Activated naive CD8-positive, alpha-beta T cell treated with anti-CD3 and anti-CD28 coated beads, Interleukin-2, amount 50 U/mL, for 16 hours (primary cell): Measurements from ENCODE around the gene DUSP19.

Source experiments
- DNase-seq: peaks from one replicate; pipeline ENCODE4 v3.0.0-alpha.2; 2020; ENCODE audit warnings: low read depth, low spot score

Gene DUSP19

GRCh38 chr2:183068561-183068960 lies 10.0 kb upstream of the DUSP19 start:
- DNase-seq = no peak

- DNase-seq = no peak
Measured at GRCh38 chr2:183069174-183069573, 9.4 kb upstream of the DUSP19 start.

- no peak for DNase-seq
Measured at GRCh38 chr2:183070942-183071844, 7.4 kb upstream of the DUSP19 start.

GRCh38 chr2:183072177-183072576 lies 6.4 kb upstream of the DUSP19 start:
- DNase-seq = no peak

GRCh38 chr2:183078163-183078463 lies 434 bp upstream of the DUSP19 start:
- DNase-seq = no peak

GRCh38 chr2:183079139-183079775 lies 710 bp downstream of the DUSP19 start:
- DNase-seq = no peak

- DNase-seq = no peak
Measured at GRCh38 chr2:183081911-183082310, 3.4 kb downstream of the DUSP19 start.

- no peak for DNase-seq
Measured at GRCh38 chr2:183088061-183088460, 9.5 kb downstream of the DUSP19 start.

- DNase-seq = no peak
Measured at GRCh38 chr2:183089192-183089851, 10.8 kb downstream of the DUSP19 start.

GRCh38 chr2:183091318-183091953 lies 12.9 kb downstream of the DUSP19 start:
- DNase-seq = no peak

GRCh38 chr2:183091954-183092345 lies 13.4 kb downstream of the DUSP19 start:
- DNase-seq = no peak

GRCh38 chr2:183093857-183094657 lies 15.5 kb downstream of the DUSP19 start:
- no peak for DNase-seq

GRCh38 chr2:183105402-183106134 lies 27.0 kb downstream of the DUSP19 start:
- DNase-seq = no peak

GRCh38 chr2:183112577-183112976 lies 34.0 kb downstream of the DUSP19 start:
- no peak for DNase-seq

- DNase-seq = no peak
Measured at GRCh38 chr2:183113630-183114029, 35.1 kb downstream of the DUSP19 start.

- no peak for DNase-seq
Measured at GRCh38 chr2:183117226-183117625, 38.7 kb downstream of the DUSP19 start.

- no peak for DNase-seq
Measured at GRCh38 chr2:183123117-183123958, 44.8 kb downstream of the DUSP19 start.

- DNase-seq = no peak
Measured at GRCh38 chr2:183123959-183124221, 45.3 kb downstream of the DUSP19 start.

GRCh38 chr2:183124222-183124956 lies 45.8 kb downstream of the DUSP19 start, which contains the start of gene NUP35:
TSS of gene NUP35 (plus strand) at chr2:183124443. CDS start at chr2:183124458, 15 bp downstream.
- peak; percentile 58 for DNase-seq
